Measurements from ENCODE around the gene ANKS3. TPM values are rescaled to one million over a fixed set of nuclear protein-coding genes. Genes with fewer than 3 reads are reported as not detected.

The ANKS3 gene
- total RNA-seq, 4 donors from 2014 or later: 9.4 to 22.7 (median 11.5) TPM

GRCh38 chr16:4682616-4683254 is 51.3 kb downstream of the ANKS3 start:
- H3K4me3 ChIP-seq: no peak overlapping the region
- H3K4me1 ChIP-seq: peaks cover 0 to 45% (median 0%) of the 10 kb centered on the region in 3 donors
- no peak for TF ChIP-seq POLR2A (IDR thresholded peaks at IDR 0.05)
- TF ChIP-seq CTCF (IDR thresholded peaks at IDR 0.05): peak in 5 of 6 experiments; percentile 20 to 52 (median 32)
- H3K36me3 ChIP-seq: peaks cover 19 to 97% (median 30%) of the 10 kb centered on the region in 3 donors
- H3K9me3 ChIP-seq: no peaks in the 10 kb centered on the region
- H3K27me3 ChIP-seq: no peaks in the 10 kb centered on the region
- intact Hi-C loops (cut with DNase I): no loop called here
- DNase-seq: no peak
- H3K27ac ChIP-seq: no peak overlapping the region
- WGBS, 2 donors: 86 to 88% methylated on average over 4 to 8 of the region's 36 CpGs

DNA sequence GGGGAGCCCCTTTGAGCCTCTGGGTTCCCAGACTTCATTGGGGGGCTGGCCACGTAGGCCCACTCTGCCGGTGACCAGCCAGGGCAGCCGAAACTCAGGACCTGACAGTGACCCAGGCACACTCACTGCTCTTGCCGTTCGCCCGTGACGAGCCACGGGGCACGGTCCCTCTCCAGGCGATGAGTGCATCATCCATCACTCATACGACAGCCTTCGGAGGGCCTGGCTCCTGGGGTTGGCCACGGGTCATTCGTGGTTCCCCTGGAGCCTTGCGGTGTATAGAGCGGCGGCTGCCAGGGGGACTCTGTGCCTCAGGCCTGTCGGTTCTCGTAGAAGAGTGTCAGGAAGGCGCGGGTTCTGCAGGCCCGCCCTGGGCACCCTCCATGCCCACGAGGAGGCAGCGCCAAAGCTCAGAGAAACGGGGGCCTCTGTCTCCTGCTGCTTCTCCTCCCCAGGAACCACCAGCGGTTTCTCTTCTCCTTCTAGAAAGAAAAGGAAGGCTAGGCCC is 51.9 kb downstream of the ANKS3 start:
- DNase-seq: no peak
- intact Hi-C loops (cut with DNase I): no loop called here
- H3K9me3 ChIP-seq: no peaks in the 10 kb centered on the region
- H3K36me3 ChIP-seq: peaks cover 19 to 97% (median 30%) of the 10 kb centered on the region in 3 donors
- TF ChIP-seq POLR2A (IDR thresholded peaks at IDR 0.05) (no peak), CTCF (IDR thresholded peaks at IDR 0.05) (no peak)
- H3K4me3 ChIP-seq: no peak overlapping the region
- peaks cover 0 to 48% (median 0%) of the 10 kb centered on the region in 3 donors for H3K4me1 ChIP-seq
- H3K27ac ChIP-seq: no peak overlapping the region
- 77 to 100% methylated on average over 1 to 12 of the region's 26 CpGs for WGBS, 2 donors
- no peaks in the 10 kb centered on the region for H3K27me3 ChIP-seq

GRCh38 chr16:4681471-4682083 is 52.5 kb downstream of the ANKS3 start:
- 88% methylated on average over 20 to 23 of the region's 39 CpGs for WGBS, 2 donors
- Histone ChIP-seq H3K9me3 (no peaks in the 10 kb centered on the region), H3K27ac (no peak overlapping the region), H3K27me3 (no peaks in the 10 kb centered on the region), H3K36me3 (peaks cover 19 to 97% (median 30%) of the 10 kb centered on the region in 3 donors), H3K4me1 (peaks cover 0 to 54% (median 0%) of the 10 kb centered on the region in 3 donors), H3K4me3 (no peak overlapping the region)
- intact Hi-C loops (cut with DNase I): no loop called here
- DNase-seq: no peak
- TF ChIP-seq CTCF (IDR thresholded peaks at IDR 0.05) (no peak), POLR2A (IDR thresholded peaks at IDR 0.05) (no peak)

DNA sequence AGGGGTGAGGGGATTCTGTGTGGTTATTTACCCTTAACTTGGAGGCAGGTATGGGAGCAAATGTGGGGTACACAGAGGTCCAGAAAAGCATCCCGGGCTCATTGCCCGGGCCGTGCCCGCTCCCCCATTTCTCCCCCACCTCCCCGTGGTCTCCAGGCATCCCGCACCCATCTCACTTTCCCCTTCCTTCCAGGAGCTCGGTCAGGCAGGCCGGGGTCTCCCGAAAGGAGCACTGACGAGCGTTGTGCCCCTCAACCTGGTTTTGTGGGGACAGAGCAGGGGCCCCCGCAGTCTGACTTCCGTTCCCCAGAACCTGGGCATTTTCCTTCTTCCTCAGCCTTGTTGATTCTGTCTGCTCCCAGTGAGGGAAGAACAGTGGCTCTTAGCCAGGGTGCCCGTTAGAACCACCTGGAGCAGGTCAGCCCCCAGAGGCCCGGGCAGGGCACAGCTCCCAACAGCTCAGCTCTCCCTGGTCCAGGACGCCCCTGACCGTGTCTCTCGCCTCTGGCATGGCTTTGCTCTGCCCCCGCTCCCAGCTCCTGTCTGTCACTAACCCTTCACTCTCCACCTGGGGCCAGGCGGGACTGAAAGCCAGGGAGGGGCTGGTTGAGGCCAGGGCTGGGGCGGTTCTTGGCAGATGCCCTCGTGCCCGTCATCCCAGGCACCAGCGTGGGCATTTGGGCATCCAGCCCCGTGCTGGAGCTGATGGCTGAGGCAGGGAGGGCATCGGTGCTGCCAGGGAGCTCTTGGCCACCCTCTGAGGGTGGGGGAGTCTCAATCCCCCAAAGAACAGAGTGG is 53.2 kb downstream of the ANKS3 start:
- intact Hi-C loops (cut with DNase I): no loop called here
- Histone ChIP-seq H3K9me3 (no peaks in the 10 kb centered on the region), H3K36me3 (peaks cover 26 to 97% (median 27%) of the 10 kb centered on the region in 3 donors), H3K27ac (peak overlapping the region in 3 of 4 donors; percentile 12 to 83 (median 70)), H3K27me3 (no peaks in the 10 kb centered on the region), H3K4me3 (peak overlapping the region in 2 of 4 donors; percentile 35 to 58), H3K4me1 (peaks cover 0 to 61% (median 0%) of the 10 kb centered on the region in 3 donors)
- TF ChIP-seq POLR2A (IDR thresholded peaks at IDR 0.05) (no peak), CTCF (IDR thresholded peaks at IDR 0.05) (no peak)
- WGBS, 2 donors: 77 to 84% methylated on average over 13 to 18 of the region's 26 CpGs
- no peak for DNase-seq
